Glomerular visceral epithelial cell (primary cell): Measurements from ENCODE around the gene TJP2.
"Not testable (repeated sequence)": the region's sequence is repeated elsewhere in the genome, so short reads cannot be mapped to it uniquely, and the experiment has no call there.

Experiments used
- DNase-seq: peaks from one replicate; pipeline ENCODE4 v3.0.0-alpha.2; 2016; ENCODE audit errors: extremely low spot score

TJP2 gene

DNA sequence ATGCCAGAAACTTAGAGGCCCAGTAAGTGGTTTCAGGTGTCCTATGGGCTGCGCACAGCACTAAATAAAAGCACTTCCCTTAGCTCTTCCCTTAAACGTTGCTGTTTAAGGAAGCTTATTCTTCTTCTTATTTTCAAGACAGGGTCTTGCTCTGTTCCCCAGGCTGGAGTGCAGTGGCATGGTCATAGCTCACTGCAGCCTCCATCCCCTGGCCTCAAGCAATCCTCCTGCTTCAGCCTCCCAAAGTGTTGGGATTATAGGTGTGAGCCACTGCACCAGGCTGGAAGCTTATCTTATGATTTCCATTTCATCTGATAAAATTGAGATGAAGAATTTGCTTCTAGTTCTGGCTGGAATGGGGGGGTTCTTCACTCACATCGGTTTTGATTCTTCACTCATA lies 15.6 kb upstream of the TJP2 start:
- DNase-seq = no peak

- not testable (repeated sequence) for DNase-seq
Observed at GRCh38 chr9:69164573-69164972, 9.5 kb upstream of the TJP2 start.

DNA sequence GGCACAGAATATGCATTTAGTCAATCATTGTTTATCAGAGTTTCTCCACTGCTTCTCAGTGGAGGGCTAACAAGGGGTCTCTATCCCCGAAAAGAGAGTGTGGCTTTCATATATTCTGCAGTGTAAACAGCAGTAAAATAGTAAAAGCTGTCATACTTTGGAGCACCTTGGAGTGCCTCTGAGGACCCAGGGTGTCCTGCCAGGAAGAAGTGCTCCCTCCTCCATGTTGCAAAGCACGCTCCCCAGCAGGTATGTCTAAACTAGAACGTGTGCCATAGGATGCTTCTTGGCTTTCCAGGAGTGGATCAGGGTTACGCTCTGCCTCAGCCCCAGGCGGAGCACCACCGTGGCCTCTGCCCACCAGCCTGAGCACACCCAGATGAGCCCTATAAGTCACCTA lies 8.5 kb upstream of the TJP2 start:
- no peak for DNase-seq

DNA sequence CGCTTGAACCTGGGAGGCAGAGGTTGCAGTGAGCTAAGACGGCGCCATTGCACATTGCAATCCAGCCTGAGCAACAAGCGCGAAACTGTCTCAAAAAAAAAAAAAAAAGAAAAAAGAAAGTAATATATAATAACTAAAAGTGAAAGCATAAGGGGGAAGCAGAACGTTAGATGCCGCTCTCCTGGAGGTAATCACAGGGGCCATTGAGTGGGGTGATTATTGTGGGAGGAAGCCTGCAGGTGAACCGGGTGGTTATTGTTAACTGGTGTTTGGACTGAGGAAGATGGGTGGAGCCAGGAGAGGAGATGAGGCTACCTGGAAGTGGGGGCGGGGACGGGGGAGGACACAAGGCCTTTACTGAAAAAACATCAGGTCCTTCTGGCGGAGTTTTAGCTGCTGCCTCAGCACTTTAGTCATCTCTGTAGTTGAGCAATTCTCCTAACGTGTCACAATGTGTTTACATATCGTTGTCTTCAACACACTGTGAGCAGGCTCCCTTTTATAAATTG lies 5.3 kb upstream of the TJP2 start:
- no peak for DNase-seq

GRCh38 chr9:69170231-69170630 lies 3.8 kb upstream of the TJP2 start:
- DNase-seq = no peak

DNA sequence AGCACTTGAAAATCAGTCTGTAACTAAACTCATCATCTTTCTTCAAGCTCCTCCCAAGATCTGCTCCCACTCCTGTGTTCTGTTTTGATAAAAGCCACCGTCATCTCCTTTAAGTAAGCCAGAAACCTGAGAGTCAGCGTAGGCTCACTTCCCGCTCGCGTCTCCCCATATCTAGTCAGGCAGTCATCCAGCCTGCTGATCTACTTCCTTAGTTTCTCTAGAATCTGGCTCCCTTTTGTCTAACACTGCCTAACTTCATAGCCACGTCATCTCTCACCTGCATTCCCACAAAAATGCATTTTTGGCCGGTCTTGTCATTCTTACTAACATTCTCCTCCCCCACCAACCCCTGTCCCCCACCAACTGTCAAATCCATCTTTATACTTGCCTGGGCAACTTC lies 3.0 kb upstream of the TJP2 start:
- peak; percentile 71 for DNase-seq

- no peak for DNase-seq
Observed at GRCh38 chr9:69171517-69171916, 2.6 kb upstream of the TJP2 start.

DNA sequence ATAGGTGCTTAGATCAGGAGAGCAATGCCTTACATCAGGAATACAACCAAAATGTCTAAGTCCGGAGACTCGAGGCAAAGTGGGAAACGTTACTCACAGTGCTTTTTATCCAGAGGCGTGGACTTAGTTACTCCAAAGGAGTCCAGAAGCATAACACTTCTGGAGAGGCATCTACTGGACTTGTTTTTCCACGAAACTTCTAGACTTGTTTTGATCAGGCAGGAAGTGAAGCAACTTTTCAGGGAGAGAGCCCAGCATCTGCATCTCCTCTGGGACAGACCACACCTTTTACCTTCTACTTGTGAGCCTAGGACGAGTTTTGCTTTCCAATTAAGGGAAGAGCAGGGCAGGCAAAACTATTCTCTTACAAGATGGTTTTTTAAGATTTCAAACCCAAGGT lies 1.2 kb upstream of the TJP2 start:
- DNase-seq = no peak

- DNase-seq = no peak
Observed at GRCh38 chr9:69173497-69173890, 583 bp upstream of the TJP2 start.

DNA sequence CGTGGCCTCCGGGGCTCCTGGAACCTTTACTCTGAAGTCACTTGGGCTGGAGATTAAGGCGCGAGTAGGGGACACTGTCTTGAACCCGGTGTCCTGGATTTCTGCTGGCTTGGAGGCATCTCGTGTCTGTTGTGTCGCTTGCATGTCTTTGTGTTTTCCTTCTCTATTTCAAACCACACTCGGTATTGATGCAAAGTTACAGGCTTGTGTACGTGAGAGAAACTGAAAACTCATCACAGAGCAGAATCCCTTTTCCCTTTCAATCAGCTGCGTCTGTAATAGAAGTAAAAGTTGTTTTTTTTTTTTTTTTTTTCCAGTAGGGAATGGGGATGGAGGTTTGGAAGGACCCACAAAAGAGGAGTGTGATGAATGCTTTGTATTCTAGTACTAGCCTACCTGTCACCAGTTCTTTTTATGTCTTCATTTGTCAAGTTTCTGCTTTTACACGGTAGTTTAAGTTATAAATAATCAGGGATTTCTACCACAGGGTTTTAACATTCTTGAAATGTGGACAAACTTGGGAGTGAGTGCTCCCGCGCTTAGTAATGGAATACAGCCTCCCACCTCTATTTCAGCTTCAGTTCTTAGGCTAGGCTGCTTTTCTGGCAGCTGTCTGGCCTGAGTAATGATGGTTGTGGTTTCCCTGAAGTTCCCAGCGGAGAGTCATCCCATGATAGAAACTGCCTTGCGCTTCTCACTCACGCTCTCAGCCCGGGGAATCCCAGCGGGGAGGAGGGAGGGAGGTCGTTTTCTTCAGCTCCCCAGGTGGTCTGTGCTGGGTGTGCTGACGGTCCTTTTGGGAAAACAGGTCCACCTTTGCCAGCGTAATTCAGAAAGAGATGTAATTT lies 763 bp downstream of the TJP2 start:
- DNase-seq = peak; percentile 95

- DNase-seq = no peak
Observed at GRCh38 chr9:69175486-69175885, 1.4 kb downstream of the TJP2 start.

- DNase-seq = no peak
Observed at GRCh38 chr9:69176471-69177171, 2.5 kb downstream of the TJP2 start.

DNA sequence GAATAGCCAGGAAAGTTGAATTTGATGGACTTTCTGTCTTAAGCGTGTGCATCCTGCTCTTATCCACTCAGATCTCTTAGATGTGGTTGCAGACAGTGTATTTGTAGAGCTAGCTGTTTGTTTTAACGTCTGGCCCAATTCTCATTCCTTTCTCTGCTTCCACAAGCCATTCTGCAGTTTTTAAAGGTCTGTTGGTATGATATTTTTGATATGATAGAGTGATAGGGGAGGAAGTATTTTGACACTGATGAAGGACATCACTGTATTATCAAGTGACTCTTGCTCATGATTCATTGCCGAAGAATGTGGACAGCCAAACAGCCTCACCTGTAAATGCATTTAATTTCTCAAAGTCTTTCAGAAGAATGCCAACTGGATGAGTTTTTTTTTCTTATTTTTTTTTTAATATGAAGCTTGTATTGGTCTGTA lies 4.5 kb downstream of the TJP2 start:
- peak; percentile 34 for DNase-seq

GRCh38 chr9:69179037-69179436 lies 5.0 kb downstream of the TJP2 start:
- DNase-seq = no peak

GRCh38 chr9:69180200-69180599 lies 6.1 kb downstream of the TJP2 start:
- no peak for DNase-seq

DNA sequence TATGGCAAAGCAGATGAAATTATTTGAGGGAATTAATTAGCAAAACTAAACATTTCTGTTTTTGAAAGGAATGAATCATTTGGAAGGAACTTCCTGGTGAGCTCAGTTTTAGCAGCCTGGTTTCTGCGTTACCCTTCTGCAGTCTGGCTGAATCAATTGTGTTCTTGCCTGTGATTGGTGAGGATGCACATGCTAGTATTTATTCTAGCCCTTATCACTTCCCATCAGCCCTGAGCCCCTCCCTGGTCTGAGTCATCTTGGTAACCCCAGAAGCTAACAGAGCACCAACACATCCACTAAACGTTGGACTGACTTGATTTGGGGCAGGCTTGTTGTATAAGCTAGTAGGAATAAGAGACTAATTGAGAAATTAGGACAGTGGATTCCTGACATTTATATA lies 6.6 kb downstream of the TJP2 start:
- peak; percentile 85 for DNase-seq

- DNase-seq = no peak
Observed at GRCh38 chr9:69181908-69182353, 7.9 kb downstream of the TJP2 start.

DNA sequence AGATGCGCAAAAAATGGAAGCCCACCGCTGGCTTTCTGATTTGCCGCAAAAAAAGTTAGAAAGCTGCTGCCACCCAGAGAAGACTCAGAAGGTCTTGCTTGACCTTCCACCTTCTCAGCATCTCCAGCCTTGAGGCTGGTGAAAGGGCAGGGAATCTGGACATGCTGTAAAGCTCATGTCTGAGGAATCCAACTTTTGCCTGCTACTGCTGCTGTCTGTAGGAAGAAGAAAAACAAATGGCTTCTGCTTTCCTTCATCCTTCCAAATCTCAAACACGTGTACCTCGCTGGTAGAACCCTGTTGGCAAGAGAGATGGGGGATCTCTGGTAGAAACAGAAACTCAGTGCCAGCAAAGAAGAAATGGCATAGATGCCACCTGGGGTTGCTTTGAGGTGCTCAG lies 10.2 kb downstream of the TJP2 start:
- no peak for DNase-seq

GRCh38 chr9:69186841-69187611 lies 12.9 kb downstream of the TJP2 start:
- DNase-seq = no peak

GRCh38 chr9:69188975-69189374 lies 14.9 kb downstream of the TJP2 start:
- DNase-seq = no peak

- no peak for DNase-seq
Observed at GRCh38 chr9:69190086-69190862, 16.2 kb downstream of the TJP2 start.

DNA sequence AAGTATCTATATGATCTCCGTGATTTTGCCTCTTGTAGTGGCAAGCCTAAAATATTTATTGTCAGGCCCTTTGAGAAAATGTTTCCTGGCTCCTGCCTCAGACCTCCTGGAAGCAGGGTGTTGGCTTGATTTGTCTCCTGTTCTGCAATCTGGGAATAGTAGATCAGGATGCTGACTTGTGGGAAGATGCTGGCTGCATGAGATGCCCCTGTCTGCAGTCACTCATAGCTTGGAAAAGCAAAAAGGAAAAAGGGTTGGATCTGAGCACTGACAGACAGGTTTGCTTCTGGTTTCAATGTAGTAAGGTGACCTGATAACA lies 16.7 kb downstream of the TJP2 start:
- no peak for DNase-seq
